ENCODE results near the gene CMIP. TPM values are rescaled to one million over a fixed set of nuclear protein-coding genes. Genes with fewer than 3 reads are reported as not detected.

The CMIP gene
- total RNA-seq, 4 donors from 2014 or later = 44.6 to 152 (median 76.5) TPM

DNA sequence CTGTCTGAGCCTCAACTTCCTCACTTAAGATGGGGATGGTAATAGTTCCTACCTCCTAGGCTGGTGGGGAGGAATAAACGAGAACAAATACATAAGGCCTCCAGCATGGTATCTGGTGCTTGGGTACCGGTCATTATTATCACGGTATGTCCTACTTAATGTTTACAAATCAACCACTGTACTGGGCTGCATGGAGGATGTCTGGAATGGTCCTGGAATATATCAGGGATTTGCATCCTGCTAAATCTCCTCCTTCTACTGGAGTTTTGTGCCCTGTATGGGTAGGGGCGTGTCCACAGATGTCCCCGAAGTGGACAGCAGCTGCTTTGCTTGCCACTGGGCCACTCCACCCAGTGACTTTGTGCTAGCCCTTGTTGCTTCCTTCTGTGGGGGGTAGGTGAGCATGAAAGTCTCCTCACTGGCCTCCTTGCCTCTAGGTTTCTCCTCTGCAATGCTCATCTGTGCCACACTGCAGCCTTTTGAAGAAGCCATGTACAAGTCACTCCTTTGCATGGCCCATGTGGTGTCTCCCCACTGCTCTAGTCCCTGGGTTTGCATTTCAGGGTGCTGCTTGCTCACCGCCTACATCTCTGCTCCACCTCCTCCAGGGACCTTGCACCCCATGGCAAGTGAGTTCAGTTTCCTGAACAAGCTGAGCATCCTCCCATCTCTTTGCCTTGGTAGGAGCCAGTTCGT lies 2.2 kb upstream of the CMIP start:
- H3K4me1 ChIP-seq = peaks cover 0 to 17% (median 5%) of the 10 kb centered on the region in 4 donors
- no peak for TF ChIP-seq POLR2A (IDR thresholded peaks at IDR 0.05)
- TF ChIP-seq, protein P1, sequence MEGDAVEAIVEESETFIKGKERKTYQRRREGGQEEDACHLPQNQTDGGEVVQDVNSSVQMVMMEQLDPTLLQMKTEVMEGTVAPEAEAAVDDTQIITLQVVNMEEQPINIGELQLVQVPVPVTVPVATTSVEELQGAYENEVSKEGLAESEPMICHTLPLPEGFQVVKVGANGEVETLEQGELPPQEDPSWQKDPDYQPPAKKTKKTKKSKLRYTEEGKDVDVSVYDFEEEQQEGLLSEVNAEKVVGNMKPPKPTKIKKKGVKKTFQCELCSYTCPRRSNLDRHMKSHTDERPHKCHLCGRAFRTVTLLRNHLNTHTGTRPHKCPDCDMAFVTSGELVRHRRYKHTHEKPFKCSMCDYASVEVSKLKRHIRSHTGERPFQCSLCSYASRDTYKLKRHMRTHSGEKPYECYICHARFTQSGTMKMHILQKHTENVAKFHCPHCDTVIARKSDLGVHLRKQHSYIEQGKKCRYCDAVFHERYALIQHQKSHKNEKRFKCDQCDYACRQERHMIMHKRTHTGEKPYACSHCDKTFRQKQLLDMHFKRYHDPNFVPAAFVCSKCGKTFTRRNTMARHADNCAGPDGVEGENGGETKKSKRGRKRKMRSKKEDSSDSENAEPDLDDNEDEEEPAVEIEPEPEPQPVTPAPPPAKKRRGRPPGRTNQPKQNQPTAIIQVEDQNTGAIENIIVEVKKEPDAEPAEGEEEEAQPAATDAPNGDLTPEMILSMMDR (IDR thresholded peaks at IDR 0.05) = no peak

GRCh38 chr16:81442916-81443687 lies 1.5 kb upstream of the CMIP start:
- H3K36me3 ChIP-seq = no peaks in the 10 kb centered on the region
- TF ChIP-seq POLR2A (IDR thresholded peaks at IDR 0.05) = no peak
- TF ChIP-seq, protein P1 (IDR thresholded peaks at IDR 0.05) = no peak
- H3K4me1 ChIP-seq = peaks cover 0 to 25% (median 7%) of the 10 kb centered on the region in 4 donors
- peak overlapping the region in 3 of 4 donors; percentile 85 to 98 (median 89) for H3K27ac ChIP-seq
- no peaks in the 10 kb centered on the region for H3K27me3 ChIP-seq
- no peak overlapping the region for H3K4me3 ChIP-seq
- no peaks in the 10 kb centered on the region for H3K9me3 ChIP-seq
- DNase-seq = no peak

More for the DNA sequence above, 2.2 kb upstream of the CMIP start:
- Histone ChIP-seq H3K27me3 (no peaks in the 10 kb centered on the region), H3K4me3 (no peak overlapping the region), H3K9me3 (no peaks in the 10 kb centered on the region), H3K27ac (no peak overlapping the region), H3K36me3 (no peaks in the 10 kb centered on the region)
- no peak for DNase-seq

DNA sequence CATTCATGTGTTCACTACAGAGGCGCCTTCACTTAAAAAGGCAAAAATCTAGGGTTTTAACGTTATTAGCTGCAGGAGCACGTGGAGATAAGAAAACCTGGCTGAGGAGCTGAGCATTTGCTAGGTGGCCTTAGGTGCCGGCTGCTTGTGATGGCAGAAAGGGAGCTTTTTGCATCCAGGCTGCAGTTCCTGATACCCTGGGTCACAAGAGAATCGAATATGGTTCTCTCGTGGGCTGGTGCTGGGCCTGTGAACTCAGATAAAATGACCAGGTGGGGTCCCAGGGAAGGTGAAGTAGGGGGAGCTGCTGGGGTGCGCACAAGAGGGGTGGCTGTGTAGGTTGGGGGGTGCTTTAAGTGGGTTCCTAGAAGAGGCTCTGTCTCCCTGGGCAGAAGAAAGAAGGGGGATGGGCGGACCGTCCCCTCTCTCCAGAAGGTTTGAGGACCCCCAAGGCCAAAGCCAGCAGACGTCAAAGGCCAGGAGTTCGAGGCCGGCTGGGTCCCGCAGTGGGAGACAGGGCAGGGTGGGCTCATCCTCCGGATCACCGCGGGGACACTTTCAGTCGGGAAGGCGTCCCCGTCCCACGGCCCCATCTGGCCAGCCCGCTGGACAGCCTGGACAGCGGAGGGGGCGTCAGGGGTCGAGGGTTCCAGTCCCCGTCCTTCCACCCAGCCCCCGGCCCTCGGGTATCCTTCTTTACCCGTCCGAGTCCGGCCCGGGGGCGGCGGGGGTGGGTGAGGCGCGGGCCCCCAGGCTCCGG lies 740 bp upstream of the CMIP start:
- Histone ChIP-seq H3K9me3 (no peaks in the 10 kb centered on the region), H3K27me3 (no peaks in the 10 kb centered on the region), H3K27ac (peak overlapping the region; percentile 68 to 98 (median 87)), H3K4me3 (peak overlapping the region; percentile 40 to 98 (median 74)), H3K4me1 (peaks cover 0 to 32% (median 9%) of the 10 kb centered on the region in 4 donors), H3K36me3 (no peaks in the 10 kb centered on the region)
- TF ChIP-seq, protein P1 (IDR thresholded peaks at IDR 0.05) = no peak
- TF ChIP-seq POLR2A (IDR thresholded peaks at IDR 0.05) = no peak
- DNase-seq = peak in 1 of 3 donors; percentile 64

DNA sequence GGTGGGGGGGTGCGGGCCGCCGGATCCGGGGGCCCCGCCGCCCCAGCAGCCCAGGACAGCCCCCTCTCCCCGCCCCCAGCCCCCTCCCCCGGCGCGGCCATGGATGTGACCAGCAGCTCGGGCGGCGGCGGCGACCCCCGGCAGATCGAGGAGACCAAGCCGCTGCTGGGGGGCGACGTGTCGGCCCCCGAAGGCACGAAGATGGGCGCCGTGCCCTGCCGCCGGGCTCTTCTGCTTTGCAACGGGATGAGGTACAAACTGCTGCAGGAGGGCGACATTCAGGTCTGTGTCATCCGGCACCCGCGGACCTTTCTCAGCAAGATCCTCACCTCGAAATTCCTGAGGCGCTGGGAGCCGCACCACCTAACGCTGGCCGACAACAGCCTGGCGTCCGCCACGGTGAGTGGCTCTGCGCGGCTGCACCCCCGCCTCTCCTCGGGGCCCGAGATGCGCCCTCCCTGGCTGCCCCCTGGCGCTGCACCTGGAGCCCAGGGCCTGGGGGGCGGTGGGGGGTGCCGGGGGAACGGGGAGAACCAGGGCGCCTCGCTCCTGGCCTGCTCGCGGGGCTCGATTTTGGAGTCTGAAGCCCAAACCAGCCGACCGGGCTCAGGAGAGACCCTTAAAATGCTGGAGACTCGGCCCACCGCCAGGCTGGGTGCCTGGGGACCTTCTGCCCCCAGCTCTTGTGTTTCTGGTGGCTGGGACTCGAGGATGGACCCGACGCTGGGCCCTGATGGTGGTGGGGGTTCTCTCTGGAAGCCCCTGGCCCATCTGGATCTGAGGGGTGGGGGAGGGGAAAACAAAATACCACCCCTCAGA lies 744 bp downstream of the CMIP start:
- Histone ChIP-seq H3K4me3 (peak overlapping the region; percentile 76 to 98 (median 88)), H3K4me1 (peaks cover 7 to 47% (median 11%) of the 10 kb centered on the region in 4 donors), H3K27ac (peak overlapping the region; percentile 85 to 98 (median 93)), H3K9me3 (no peaks in the 10 kb centered on the region), H3K27me3 (no peaks in the 10 kb centered on the region), H3K36me3 (no peaks in the 10 kb centered on the region)
- TF ChIP-seq, protein P1 (IDR thresholded peaks at IDR 0.05) = peak in 2 of 6 experiments; percentile 12 to 15
- no peak for TF ChIP-seq POLR2A (IDR thresholded peaks at IDR 0.05)
- peak; percentile 42 to 79 (median 73) for DNase-seq

Measured in Peyer's patch (tissue), 4 donors.